EL (cell line): ENCODE data around the gene CARD10.

Source experiments
- DNase-seq: peaks from one replicate; pipeline ENCODE4 v3.0.0-alpha.2; 2016

CARD10 gene

DNA sequence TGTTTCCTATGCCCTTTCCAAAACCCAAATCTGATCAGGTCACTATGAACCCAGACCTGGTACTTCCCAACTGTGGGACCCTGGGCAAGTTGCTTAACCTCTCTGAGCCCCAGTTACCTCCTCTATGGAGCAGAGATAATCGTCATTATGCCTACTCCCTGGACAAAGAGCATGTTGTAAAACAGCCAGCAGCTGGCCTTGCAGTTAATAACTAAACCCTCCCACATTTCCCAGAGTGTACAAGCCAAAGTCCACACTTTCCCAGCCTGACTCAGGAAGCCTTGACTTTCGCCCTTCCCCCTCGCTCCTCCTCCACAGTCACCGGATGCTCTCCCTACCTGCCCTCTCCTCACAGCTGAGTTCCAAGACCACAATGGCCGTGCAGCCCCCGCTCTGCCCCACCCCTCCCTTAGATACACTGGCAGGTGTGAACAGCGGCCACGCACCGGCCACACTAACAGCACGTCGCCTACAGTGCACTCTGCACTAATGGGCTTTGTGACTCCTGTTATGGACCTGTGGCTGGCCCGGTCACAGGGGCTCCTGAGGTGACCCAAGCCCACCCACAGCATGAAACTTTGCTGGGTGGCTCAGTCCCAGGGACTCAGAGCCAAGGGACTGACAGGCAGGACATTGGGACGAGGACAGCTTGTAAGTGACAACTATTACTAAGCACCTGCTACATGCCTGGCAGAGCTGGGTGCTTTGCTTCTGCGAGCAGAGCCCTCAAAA is 17.4 kb downstream of the CARD10 start:
- peak; percentile 72 for DNase-seq

DNA sequence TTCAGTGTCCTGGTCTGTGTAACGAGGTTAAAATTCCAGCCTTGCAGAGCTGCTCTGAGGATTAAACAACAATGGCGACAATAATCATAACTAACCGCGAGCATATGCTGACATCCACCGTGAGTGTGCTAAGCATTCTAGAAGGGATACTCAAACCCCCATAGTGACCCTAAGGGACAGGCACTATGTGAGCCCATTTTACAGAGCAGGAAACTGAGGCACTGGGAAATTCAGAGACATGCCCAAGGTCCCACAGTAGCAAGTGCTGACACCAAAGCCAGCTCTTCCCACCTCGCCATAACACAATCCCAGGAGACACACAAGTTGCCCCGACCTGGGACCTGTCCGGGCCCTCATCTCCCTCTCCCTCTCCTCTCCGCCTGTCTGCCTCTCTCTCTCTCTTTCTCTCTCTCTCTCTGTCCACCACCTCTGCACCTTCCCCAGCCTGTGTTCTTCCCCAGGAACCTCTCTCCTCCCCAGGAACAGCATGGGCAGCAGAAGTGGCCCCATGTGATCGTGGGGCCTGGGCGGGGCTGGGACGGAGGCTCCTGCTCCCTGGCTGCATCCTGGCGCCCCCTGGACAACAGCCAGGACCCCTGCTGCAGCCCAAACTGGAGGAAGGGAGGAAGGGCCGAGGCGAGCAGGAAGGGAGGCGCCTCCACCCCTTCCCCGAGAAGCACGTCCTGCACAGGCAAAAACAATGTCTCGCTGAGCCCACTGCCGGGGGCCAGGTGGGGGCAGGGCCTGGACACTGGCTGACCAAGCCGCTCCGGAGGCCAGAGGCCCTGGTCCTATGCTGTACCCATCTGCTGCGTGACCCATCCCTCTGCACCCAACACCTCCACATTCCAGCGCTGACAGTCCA is 18.2 kb downstream of the CARD10 start:
- DNase-seq, result no peak

DNA sequence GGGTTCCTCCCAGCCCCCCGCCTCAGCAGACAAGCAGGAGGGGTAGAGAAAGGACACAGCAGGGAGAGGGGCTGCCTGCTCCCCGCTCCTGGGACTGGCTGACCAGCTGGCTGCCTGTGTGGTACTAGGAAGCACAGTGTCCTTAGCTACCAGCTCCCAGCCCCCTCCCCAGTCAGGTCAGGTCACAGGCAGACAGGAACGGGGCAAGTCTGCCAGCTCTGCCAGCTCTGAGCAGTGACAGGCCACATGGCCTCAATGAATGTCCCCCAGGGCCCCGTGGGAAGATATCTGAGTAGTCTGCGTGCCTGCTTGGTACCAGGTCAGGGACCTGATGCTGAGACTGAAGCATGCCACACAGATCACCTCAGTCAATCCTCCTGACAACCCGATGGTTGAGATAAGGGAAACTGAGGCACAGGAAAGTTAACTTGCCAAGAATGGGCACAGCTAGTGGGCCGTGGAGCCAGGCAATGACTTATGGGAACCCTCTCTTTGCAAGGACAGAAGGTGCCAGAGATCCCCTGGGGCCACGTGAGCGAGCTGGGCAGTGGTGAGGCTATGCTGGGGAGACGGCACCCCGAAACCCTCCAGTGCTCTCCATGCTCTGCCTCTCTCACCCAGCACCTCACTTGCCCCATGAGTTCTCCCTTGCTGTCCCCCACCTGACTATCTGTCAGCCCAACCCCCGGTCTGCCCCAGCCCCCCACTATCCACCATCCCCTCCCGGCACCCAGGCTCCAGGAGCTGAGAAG is 19.2 kb downstream of the CARD10 start:
- no peak for DNase-seq

DNA sequence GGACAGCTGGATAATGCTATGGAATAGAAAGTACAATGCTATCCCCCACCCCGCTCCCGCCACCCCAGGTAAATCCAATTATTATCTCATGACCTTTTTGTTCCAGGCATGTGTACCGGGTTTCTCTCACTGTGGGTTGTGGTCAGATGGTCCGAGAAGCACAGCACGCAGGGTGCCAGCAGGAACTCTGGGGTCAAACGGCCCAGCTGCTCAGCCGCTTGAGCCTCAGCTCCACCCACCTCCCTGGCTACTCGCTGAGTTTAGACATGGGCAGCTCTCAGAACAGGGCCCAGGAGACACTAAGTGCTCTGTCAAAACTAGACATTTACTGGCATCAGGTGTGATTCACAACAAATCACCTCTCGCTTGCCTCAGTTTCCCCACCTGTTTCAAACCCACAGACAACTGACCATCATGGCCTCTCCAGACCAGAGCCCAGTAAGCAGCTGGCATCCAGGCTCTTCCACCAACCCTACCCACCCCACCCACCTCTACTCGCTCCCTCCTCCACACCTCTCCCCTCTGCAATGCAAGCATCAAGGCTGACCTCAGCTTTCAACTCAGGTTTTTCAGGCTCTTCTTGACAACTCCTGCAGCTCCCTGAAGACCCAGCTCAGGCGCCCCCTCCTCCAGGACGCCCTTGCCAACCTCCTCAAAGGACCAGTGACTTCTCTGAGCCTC is 20.0 kb downstream of the CARD10 start:
- DNase-seq, result no peak

DNA sequence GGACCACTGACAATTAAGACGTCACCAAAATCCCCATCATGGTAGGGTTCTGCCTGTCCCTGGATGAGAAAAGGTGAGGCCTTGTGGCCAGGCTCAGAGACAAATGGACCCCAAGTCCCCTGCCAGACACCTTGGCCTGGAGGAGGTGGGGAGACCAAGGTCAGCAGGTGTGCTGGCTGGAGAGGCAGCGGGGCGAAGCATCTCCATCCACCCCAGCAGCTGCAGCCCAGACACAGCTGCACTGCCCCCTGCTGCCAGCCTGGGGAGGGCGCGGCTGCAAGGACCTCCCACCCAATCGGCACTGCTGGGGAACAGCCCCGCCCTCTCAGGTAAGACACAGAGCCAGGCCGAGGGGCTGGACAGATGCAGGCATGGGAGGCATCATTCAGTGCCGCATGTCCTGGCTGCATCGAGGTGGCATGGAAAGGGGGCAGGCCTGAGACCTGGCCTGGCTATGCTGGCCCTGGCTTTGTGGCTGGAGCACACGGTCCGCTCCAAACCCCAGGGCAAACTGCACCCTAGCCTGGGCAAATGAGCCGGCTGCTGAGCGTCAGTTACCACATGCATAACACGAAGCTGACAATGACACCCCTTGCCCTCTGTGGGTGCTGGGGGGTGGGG is 20.8 kb downstream of the CARD10 start:
- no peak for DNase-seq

DNA sequence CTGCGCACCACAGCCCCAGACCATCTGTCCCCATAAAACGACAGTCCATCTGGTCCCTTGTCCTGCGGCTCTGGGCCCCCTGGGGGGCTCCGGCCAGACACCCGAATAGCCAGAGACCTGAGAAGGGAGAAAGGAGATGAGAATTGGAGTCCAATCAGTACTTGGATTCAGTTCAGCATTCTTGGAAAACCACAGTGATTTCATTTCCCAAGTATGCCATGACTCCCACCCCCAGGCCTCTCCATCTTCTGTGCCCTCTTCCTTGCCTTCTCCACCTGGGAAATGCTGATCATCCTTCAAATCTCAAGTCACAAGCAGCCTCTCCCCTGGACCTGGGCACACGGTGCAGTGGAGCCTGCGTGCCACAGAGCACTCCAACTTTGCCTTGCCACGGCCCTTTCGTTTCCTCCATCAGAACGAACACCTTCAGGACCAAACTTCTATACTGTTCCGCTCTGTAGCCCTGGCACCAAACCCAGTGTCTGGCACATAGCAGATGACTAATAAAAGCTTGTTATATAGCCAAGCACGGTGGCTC is 22.1 kb downstream of the CARD10 start:
- DNase-seq, result peak; percentile 98

DNA sequence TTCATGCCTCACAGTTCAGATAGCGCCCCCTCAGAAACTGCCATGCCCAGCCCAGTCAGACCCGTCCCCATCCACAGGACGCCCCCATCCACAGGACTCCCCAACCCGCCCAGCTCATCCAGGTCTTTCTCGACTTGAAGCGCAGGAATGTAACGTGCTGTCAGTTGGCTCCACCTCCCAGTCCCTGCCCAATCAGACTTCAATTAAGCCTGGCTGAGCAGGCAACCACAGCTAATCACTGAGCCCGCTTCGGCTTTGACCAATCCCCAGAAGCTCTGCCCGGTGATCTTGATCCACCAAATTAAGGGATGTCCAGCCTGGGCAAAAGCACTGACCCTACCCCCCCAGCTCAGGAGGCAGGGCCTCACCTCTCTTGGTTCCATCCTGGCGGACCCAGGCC is 22.6 kb downstream of the CARD10 start:
- peak; percentile 88 for DNase-seq

DNA sequence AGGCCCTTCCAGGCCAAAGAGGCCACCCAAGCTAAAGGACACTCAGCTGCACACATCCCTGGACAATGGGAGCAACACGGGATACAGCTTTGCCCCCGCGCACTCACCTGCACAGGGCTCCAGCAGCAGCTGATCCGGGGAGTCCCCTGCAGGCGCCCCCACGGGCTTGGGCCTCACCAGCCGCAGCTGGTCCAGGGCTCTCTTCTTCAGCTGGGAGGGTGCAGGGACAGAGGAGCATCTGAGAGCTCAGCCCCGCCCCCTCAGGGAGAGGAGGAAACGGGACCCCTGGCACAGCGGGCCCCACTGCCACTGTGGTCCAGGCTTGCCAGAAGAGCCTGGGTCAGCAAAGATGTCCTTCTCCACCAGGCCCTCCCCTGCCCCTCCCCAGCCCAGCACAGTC is 25.2 kb downstream of the CARD10 start:
- no peak for DNase-seq

DNA sequence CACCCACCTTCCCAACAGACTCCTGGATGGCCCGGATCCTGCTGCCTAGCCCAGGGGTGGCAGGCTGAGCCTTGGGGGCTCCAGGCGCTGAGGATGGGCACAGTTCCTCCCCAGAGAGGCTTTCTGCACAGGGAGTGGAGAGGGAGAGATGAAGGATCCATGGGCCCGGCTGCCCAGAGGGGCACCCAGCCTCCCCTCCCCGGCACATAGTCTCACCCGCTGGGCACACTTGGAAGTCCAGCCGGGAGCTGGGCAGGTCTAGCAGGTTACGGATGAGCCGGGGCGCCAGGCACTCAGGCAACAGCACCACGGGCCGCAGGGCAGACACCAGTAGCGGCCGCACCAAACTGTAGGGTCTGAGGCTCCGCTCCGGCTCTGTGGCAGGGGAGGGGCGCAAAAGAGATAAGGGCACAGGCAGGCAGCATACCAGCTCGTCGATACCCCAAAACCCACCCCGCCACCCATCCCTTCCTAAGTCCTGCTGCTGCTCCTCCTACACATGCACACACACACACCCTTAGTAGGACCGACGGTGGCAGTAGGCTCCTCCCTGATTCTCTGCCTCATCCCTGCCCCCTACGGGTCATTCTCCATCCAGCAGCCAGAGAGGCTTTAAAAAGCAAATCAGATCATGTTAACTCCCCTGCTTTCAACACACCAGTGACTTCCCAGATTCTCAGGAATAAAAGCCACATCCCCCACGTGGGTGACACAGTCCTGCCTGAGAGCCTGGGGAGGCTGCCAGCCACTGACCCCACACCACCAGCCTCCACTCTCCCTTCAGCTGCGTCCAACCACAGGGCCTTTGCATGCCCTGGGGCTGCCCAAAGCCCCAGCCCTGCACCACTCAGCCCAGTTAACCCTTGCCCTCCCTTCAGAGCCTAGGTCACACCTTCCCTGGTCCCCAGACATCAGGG is 26.5 kb downstream of the CARD10 start:
- DNase-seq, result peak; percentile 65

DNA sequence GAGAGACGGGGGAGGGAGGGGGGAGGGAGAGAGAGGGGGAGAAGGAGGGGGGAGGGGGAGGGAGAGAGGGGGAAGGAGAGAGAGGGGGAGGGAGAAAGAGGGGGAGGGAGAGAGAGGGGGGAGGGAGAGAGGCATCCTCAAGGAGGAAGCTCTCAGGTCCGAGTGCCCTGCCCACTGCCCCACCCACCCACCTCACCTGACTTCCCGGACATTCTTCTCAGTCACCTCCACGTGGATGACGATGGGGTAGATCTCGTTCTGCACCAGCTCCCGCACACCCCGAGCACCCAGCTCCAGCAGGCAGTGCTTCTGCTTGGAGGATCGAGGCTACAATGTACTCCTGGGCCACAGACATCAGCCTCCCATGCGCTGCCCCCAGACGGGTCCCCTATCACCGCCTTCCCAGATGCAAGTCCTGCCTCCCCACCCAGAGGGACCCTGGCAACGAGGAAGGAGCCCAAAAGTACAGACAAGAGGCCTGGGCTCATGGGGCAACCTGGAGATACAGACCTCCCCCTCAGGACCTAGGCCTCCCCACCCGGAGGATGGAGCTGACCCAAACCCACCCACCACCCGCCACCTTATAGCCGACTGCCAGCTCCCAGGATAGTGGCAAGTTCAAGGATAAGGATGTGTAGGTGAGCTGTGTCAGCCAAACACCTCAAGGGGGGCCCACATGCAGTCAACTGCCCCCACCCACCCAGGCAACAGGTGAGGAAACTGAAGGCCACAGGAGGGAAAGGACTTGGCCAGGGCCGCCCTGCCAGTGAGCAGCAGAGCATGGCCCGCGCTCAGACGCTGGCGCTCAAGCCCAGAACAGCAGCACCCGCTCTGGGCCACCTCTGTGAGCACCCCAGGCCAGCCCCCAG is 27.4 kb downstream of the CARD10 start:
- DNase-seq, result no peak

DNA sequence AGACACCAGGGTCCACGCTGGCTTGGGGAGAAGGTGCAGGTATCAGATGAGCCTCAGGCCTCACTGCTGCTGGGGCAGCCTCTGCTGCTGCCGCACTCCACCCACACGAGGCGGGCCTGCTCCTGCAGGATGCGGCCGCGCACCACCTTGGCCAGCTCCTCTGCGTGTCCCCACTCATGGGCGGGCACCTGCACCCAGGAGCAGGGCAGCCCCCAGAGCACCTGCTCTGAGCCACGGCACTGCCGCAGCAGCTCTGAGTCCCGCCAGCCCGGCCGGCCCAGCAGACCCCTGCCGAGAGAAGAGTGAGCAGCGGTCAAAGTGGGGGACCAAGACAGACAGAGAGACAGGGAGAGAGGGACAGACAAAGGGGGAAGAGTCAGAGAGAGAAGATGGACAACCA is 28.1 kb downstream of the CARD10 start:
- no peak for DNase-seq

DNA sequence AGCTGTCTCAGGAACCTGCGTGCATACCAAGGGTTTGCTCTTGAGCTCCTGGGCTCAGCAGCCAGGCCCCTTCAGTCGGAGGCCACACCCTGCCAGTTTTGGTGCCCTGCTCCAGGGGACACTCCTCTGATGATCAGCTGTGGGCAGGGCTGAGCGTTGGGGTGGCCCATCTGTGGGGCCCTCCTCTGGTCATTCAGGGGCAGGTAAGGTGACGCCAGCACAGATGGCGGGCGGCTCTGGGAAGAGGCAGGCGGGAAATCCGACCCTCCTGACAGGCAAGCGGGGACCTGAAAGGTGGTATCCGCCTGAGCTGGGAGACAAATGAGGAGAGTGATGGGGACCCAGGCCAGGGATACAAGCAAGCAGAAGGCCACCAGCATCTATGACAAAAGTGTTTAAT is 29.2 kb downstream of the CARD10 start:
- no peak for DNase-seq

DNA sequence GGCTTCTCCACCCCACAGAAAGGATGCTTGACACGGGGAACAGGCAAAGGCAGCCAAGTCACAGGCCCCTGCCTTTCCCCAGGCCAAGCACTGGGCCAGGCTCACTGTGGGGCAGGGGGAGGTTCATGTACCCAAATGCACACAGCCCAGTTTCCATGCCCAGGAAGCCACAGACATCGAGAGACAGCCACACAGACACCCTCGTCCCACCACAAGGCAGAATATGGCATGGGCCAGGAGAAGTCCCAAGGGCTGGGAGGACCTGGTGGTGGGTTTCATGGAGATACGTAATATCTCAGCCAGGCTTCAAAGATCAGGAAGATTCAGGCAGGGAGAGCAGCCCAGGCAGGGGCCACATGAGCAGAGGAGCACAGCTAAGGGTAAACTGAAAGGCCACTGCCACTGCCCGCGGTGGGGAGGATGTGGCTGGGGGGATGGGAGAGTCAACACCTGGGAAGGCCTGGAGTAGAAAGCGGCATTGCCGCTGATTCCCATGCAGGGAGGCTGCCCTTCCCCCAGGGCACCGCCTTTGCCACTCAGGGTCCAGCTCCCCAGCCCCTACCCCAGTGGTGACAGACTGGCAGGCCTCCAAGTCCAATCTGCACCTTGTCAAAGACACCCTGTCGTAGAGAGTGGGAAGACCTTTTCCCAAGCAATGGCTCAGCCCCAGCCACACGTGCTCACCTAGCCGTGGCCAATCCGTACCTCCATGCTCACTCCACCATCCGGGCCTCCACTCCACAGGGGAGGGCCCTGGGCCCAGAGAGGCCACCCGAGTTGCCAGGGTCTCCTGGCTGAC is 30.7 kb downstream of the CARD10 start:
- DNase-seq, result no peak

DNA sequence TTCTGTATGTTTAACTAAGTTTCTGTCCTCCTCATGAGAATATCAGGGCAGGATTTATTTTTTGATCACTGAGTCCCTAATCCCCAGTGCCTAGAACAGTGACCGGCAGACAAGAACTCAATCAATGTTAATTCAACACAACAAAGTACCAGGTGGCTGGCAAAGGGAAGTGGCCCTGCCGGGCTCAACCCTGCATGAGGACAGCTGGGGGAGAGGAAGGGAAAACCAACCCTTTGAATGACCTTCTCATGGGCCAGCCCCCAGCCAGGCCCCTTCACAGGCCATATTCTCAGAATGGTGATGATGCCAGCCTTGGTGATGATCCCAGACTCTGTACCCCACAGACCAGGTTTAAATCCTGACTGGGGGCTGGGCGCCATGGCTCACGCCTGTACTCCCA is 31.6 kb downstream of the CARD10 start:
- no peak for DNase-seq

DNA sequence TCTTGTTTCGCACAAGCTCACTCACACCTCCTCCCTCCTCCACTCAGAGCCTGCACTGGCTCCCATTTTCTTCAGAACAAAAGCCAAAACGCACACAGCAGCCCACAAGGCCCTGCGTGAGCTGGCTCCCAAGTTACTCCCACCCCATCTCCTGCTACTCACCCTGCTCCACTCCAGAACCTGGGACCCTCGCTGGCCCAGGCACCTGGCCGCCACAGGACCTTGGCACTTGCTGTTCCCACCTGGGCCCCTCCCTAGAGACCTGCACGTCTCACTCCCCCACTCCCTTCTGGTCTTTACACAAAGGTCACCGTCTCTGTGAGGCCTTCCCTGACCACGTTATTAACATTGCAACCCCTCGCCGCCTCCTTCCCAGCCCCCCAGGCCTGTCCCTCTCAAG is 32.1 kb downstream of the CARD10 start:
- no peak for DNase-seq

DNA sequence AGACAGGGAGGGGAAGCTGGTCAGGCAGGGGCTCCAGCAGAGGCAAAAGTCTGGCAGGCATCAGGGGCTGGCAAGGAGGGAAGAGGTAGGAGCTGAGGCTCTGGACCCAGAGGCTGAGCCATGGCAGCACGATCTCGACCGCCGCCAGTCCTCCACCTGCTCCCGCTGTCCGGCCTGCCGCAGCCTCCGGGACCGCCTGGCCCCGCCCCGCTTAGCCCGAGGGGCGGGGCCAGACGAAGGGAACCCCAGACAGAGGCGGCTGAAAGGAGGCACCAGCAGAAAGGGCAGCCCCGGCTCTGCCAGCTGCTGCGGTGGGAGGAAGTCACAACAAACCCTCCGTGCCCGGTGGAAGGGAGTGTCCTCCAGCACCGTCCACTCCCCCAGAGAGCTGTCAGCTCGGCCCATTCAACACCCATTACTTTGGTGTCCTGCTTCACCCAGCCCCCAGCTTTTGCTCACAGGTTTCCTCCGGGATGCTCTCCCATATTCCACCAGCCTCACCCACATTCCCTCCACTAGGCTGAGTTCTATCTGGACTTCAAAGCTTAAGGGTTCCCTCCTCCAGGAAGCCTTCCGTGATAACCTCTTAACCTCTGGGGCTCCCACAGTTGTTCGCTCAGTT is 32.9 kb downstream of the CARD10 start, which contains the start of gene MFNG:
TSS of gene MFNG (minus strand) at position 161 of the 622 bp plus-strand sequence. CDS start 207 bp downstream, outside the sequence.
- DNase-seq, result peak; percentile 69

DNA sequence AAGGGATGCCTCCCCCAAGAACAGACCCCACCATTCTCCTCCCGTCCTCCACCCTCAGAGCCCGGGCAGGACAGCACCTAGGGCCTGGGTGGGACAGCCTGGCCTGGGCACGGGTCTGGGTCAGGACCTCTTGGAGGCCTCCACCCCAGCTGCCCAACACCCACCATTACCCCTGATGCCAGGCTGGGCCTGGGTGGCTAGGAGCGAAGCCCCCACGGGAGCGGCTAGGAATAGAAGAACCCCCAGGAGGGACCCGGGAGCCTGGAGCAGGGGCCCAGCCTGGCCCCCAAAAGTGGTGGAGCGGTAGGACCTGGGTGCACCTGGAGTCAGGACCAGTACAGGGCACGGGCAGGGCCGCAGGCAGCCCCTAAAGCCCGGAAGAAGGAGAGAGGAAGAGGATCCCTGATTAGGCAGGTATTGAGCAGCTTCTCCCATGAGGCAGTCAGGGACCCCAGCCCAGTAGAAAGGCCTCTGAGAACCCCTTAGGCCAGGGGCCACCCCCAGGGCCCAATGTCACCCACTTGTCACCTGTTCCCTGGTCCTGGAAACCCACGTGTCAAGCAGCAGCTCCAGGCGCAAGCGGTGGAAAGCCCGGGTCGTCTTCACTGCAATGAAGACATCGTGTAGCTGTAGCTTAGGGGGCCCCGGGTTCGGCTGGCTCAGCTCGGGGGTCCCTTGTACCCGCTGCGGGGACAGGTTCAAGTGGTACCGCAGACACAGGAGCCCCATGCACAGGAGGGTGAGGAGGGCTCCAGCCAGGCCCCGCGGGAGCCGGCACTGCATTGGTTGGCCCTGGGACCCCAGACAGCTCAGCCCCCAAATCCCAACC is 33.6 kb downstream of the CARD10 start:
- no peak for DNase-seq
